Measurements from ENCODE around the gene OSGEP.

Gene OSGEP

DNA sequence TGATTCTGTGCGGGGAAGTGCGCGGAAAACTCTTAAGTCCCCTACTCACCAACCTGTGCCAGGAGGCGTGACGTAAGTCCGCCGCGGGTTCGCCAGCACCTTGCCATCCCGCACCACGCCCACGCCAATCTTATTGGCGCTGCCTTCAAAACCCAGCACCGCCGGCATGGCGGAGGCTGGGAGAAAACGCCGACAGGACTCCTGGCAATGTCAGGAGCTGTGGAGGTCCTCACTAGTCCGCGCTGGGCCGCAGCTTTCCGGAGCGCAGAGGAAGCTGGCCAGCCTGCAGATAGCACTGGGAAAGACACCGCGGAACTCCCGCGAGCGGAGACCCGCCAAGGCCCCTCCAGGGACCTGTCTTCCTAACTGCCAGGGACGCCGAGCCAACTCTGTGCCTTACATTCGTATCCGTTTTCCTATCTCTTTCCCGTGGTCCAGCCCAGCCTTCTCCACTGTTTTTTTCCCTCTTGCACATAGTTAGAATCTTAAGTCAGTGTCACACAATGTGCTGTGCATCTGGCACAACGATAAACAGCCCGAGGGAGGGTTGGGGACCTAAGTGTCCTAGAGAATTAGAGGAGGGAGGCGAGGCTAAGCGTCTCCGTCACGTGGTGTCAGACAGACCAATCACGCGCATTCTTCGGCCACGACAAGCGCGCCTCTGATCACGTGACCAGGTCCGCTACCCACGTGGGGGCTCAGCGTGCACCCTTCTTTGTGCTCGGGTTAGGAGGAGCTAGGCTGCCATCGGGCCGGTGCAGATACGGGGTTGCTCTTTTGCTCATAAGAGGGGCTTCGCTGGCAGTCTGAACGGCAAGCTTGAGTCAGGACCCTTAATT lies at the start of gene OSGEP, which contains the start of gene APEX1:
Gene OSGEP (minus strand): TSS at position 297 of the 839 bp plus-strand sequence. CDS start 129 bp downstream, at position 168.
Gene APEX1 (plus strand): TSS at position 711 of the 839 bp plus-strand sequence. CDS start 420 bp downstream, outside the sequence.
- DNase-seq (peak; percentile 95 to 99), ATAC-seq (peak; percentile 92)
- Mint-ChIP-seq H3K4me1 (peaks cover 27% of the 10 kb centered on the region), H3K4me3 (peak within 1 kb of the TSS; percentile 11 to 27), H3K27me3 (no peaks in the 10 kb centered on the region), H3K27ac (no peak within 1 kb of the TSS), H3K9me3 (no peaks in the 10 kb centered on the region)

DNA sequence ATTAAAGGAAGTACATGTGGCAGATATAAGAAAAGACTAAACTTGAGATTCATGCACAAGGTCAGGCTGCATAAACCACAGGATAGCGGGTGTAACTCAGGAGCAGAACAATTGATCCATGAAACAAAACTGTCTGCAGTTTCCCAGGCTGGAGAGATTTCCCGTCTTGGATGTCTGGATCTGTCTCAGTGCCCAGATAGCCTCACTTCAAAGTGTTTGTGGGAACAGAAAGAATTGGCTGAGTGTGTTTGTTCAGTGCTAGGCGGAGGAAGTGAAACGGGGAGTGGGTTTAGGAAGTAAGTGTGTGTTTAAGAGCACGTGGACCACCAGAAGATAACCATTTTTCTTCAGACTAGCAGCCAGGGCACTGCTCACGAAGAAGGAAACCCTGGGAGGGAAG lies 49.3 kb upstream of the OSGEP start:
- Mint-ChIP-seq H3K9me3 (no peaks in the 10 kb centered on the region), H3K27ac (no peak overlapping the region), H3K4me1 (peaks cover 4% of the 10 kb centered on the region), H3K27me3 (no peaks in the 10 kb centered on the region), H3K4me3 (no peak overlapping the region)
- DNase-seq (no peak), ATAC-seq (no peak)

DNA sequence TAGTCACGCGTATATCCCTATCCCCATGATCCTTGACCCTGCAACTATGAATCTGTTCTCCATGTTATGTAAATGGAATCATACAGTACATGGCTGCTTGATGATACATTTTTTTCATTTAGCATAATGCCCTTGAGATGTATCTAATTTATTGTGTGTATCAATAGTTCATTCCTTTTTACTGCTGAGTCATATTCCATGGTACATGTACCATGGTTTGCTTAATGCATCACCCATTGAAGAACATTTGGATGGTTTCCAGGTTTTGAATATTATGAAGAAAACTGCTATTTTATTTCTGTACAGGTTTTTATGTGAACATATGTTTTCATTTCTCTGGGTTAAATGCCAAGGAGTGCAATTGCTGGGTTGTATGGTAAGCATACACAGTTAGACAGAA lies 46.7 kb upstream of the OSGEP start:
- Mint-ChIP-seq H3K4me1 (peaks cover 9% of the 10 kb centered on the region), H3K4me3 (no peak overlapping the region), H3K9me3 (no peaks in the 10 kb centered on the region), H3K27ac (no peak overlapping the region), H3K27me3 (no peaks in the 10 kb centered on the region)
- no peak for ATAC-seq
- no peak for DNase-seq

DNA sequence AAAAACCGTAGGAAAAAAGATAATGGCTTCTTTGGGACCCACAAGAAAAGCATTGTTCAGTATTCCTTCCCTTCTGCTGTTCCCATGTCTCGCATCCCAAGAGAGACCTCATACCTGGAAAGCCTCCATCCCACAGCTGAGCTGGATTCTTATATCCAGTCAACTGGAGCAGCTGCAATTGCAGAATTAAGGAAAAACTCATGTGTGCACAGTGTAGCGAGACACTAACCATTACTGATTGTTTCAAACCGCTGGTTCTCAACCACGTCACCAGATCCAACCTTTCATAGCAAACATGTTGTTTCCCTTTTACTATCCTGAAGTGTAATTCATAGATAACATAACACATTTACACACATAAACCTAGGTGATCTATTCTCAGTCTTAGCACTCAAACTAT lies 45.3 kb upstream of the OSGEP start:
- ATAC-seq = no peak
- H3K4me3 Mint-ChIP-seq = no peak overlapping the region
- peaks cover 0 to 13% of the 10 kb centered on the region in 2 donors for H3K9me3 Mint-ChIP-seq
- H3K4me1 Mint-ChIP-seq = peaks cover 23% of the 10 kb centered on the region
- DNase-seq = no peak
- no peaks in the 10 kb centered on the region for H3K27me3 Mint-ChIP-seq
- no peak overlapping the region for H3K27ac Mint-ChIP-seq

DNA sequence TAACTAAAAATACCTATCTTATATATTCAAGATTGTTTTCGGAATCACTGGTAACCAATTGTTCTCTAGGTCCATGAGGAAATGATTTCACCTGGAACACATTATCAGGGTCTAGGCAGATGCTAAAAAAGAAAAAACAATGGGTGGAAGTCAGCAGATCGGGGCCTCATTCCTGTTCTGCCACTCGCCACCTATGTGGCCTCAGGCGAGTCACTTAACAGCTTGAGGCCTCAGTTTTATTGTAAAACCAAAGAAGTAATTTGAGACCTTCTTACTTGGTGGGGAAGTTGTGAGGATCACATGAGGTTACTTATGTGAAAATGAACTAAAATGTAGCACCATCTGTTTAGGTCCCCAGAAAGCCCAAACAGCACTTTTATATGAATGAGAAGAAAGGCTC lies 44.5 kb upstream of the OSGEP start:
- Mint-ChIP-seq H3K27ac (no peak overlapping the region), H3K4me3 (no peak overlapping the region), H3K9me3 (peaks cover 0 to 14% of the 10 kb centered on the region in 2 donors), H3K4me1 (peaks cover 28% of the 10 kb centered on the region), H3K27me3 (no peaks in the 10 kb centered on the region)
- DNase-seq (no peak), ATAC-seq (peak; percentile 83)

DNA sequence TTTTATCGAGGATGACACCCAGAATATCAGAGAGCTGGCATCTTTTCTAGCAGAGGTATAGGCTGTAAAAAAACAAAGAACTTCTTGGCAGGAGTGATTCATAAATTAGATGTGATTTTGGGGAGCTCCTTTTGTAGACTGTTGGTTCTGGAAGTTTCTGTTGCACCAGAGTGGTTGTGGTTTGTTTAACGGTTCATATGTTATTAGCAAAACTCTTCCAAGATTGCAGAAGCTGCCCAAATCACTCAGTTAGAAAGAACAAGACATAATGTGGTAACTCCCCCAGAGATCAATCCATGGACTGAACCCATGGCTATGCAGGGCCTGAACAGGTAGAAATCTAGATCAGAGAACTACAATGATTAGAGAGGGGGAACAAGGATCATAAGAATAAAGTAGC lies 44.0 kb upstream of the OSGEP start:
- peaks cover 0 to 14% of the 10 kb centered on the region in 2 donors for H3K9me3 Mint-ChIP-seq
- DNase-seq = no peak
- peak overlapping the region in 1 of 2 donors; percentile 33 for H3K4me3 Mint-ChIP-seq
- H3K27me3 Mint-ChIP-seq = no peaks in the 10 kb centered on the region
- peak; percentile 37 for ATAC-seq
- H3K27ac Mint-ChIP-seq = peak overlapping the region in 1 of 2 donors; percentile 73
- peaks cover 33% of the 10 kb centered on the region for H3K4me1 Mint-ChIP-seq

DNA sequence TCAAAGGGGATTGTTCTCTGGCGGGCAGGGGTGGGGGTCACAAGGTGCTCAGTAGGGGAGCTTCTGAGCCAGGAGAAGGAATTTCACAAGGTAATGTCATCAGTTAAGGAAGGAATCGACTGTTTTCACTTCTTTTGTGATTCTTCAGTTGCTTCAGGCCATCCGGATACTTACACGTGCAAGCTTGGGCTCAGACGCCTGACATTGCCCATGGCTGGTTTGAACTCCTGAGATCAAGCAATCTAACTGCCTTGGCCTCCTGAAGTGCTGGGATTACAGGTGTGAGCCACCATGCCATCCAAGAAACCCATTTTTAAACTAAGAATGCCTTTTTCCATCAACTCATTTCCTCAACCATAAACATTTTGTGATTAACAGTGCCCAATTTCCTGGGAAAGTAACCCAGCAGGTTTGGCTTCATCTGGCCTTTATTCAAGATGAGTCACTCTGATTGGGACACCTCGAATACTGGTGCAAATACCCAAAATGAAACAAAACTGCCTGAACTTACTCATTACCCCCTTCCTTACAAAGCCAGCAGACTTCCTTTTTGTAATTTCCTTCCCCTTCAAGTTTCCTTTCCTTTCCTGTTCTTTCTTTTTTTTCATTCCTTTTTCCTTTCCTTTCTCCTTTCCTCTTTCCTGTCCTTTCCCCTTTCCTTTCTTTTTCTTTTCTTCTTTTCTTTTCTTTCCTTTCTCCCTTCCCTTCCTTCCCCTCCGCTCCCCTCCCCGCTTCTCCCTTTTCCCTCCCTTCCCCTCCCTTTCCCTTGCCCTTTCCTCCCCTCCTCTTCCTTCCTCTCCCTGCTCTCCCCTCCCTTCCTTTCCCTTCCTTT lies 40.5 kb upstream of the OSGEP start:
- Mint-ChIP-seq H3K9me3 (peaks cover 0 to 14% of the 10 kb centered on the region in 2 donors), H3K27ac (no peak overlapping the region), H3K27me3 (no peaks in the 10 kb centered on the region), H3K4me3 (peak overlapping the region; percentile 47 to 55), H3K4me1 (peaks cover 54% of the 10 kb centered on the region)
- ATAC-seq = peak; percentile 63
- DNase-seq = no peak

DNA sequence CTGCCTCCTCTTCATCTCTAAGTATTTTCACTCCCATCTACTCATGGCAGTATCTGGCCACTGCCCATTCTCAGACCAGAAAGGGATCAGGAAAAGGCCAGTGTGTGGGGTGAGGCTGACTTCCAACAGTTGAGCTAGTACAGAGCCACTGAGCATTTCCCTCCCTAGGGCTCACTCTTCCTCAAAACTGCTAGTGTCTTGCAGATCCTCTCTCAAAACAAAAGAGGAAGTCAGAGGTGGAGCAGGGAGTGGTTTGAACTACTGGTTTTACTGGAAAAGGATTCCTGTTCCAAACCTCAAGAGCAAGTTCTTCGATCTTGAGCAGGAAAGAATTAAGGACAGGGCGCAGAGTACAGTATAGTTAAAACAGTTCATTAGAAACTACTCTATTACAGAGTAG lies 39.0 kb upstream of the OSGEP start:
- no peaks in the 10 kb centered on the region for H3K27me3 Mint-ChIP-seq
- peak overlapping the region in 1 of 2 donors; percentile 44 for H3K4me3 Mint-ChIP-seq
- ATAC-seq (no peak), DNase-seq (no peak)
- H3K4me1 Mint-ChIP-seq = peaks cover 57% of the 10 kb centered on the region
- H3K27ac Mint-ChIP-seq = peak overlapping the region in 1 of 2 donors; percentile 91
- peaks cover 0 to 14% of the 10 kb centered on the region in 2 donors for H3K9me3 Mint-ChIP-seq

DNA sequence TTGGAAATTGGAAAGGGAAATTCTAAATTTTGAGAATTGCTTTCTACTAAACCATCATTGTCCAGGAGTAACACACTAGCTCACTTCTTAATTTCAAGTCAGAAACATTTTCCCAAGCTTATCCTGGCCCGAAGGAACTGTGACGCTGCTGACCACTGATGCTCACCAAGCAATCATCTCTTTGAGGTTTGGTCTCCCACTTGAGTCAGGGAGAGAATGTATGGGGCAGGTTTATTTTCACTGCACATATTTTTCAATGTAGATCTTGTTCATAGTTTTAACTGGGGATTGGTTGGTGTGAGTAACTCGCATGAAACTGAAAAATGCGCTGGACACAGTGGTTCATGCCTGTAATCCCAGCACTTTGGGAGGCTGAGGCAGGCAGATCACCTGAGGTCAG lies 37.9 kb upstream of the OSGEP start:
- H3K27me3 Mint-ChIP-seq = no peaks in the 10 kb centered on the region
- peaks cover 58% of the 10 kb centered on the region for H3K4me1 Mint-ChIP-seq
- H3K4me3 Mint-ChIP-seq = no peak overlapping the region
- H3K27ac Mint-ChIP-seq = peak overlapping the region in 1 of 2 donors; percentile 67
- DNase-seq = no peak
- no peak for ATAC-seq
- H3K9me3 Mint-ChIP-seq = peaks cover 0 to 14% of the 10 kb centered on the region in 2 donors

DNA sequence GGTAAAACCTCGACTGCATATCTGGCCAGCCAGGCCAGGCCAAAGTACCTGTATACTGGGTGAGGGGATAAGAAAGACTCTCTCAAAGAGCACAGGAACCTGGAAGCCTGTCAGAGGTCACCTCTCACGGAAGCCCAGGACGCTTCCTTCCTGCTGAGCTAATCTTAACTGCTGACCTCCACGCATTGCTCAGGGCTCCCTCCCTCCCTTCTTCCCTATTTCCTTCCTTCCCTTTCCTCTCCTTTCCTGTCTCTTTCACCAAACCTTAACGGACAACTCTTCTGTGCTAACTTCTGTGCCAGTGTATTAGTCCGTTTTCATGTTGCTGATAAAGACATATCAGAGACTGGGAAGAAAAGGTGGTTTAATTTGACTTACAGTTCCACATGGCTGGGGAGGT lies 36.0 kb upstream of the OSGEP start:
- no peak for ATAC-seq
- Mint-ChIP-seq H3K27ac (peak overlapping the region in 1 of 2 donors; percentile 94), H3K27me3 (no peaks in the 10 kb centered on the region), H3K9me3 (peaks cover 0 to 8% of the 10 kb centered on the region in 2 donors), H3K4me3 (peak overlapping the region; percentile 44 to 81), H3K4me1 (peaks cover 62% of the 10 kb centered on the region)
- DNase-seq = no peak

DNA sequence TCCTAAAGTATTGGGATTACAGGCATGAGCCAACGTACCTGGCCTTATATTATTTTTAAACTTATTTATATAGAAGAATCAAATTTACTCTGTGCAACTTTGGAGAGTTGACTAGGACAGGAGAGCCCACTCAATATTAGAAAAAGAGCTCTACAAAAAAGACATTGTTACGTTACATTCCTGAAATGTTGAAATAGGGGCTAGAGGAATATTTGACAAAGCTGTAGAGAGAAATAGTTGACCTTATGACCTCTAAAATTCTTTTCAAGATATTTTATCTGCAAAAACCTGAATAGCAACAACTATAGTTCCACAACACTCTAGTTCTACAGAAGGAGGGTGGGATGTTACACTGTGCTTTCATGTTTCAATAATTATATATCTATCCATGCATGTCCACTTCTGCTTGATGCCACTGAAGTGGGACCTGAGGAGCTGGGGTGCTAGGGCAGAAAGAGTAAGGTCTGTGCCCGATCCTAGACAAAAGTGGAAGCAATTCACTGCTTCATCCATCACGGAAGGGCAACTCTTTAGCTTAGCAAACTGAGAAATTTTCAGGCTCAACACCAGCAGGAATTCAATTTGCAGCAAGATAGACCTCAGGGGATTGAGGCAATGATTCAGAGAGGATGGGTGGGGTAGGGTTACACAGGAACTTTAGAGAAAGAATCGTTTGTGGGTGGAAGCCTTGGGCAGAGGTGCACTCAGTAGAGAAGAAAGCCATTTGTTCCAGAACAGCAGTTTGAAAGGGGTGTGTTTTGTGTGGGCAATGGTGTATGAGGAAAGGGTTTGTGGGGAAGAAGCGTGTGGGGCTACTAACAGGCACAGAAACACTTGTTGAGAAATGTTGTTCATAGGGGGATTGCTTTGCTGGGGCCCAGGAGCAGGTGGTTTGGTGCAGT lies 34.7 kb upstream of the OSGEP start:
- ATAC-seq (peak; percentile 52), DNase-seq (no peak)
- Mint-ChIP-seq H3K4me3 (peak overlapping the region; percentile 34 to 69), H3K27me3 (no peaks in the 10 kb centered on the region), H3K9me3 (no peaks in the 10 kb centered on the region), H3K27ac (peak overlapping the region; percentile 49 to 55), H3K4me1 (peaks cover 56% of the 10 kb centered on the region)

DNA sequence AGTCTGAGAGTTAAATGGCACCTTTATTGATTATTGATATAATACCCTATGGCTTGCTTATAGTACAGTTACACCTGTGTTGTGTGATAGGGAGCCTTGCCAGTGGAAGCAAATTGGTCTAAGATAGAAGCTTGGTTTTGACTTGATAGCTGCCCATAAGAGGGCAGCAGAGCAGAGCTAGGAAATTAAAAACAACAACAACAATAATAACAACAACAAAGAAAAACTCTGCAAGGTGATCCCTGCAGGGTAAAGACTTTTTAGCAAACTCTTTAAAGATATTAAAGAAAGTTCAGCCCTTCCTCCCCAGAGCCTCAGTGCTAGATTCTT lies 32.7 kb upstream of the OSGEP start:
- peak overlapping the region in 1 of 2 donors; percentile 53 for H3K4me3 Mint-ChIP-seq
- DNase-seq = no peak

DNA sequence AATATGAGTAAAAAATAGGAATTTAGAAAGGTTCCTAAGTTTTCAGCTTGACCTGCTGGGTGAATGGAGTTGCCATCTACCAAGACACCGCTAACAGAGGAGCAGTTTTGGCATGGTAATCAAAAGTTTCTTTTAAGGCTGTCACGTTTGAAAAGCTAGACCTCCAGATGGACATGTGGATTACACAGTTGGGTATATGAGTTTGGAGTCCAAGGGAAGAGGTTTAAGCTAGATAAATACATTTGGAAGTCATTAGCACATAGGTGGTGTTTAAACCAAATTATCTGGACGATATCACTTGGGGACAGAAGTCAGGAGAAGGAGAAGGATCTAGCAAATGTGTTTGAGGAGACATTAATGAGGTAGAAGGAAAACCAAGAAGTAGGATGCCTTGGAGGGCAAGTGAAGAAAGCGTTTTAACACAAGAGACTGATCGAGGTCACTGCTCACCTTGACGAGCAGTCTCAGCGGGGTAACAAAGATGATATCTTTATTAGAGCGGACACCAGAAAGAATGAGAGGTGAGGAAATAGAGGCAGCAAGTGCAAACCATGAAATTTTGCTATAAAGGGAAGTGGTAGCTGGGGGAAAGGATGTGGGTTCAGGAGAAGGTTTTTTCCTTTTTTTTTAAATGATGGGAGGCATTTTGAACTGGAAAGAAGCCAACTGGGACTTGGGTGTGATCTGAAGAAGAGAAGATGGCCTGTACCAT lies 32.2 kb upstream of the OSGEP start:
- Mint-ChIP-seq H3K4me3 (peak overlapping the region; percentile 30 to 53), H3K4me1 (peaks cover 52% of the 10 kb centered on the region), H3K27ac (peak overlapping the region in 1 of 2 donors; percentile 47), H3K27me3 (no peaks in the 10 kb centered on the region), H3K9me3 (no peaks in the 10 kb centered on the region)
- no peak for DNase-seq
- ATAC-seq = no peak

More for the DNA sequence above, 32.7 kb upstream of the OSGEP start:
- no peak for ATAC-seq
- Mint-ChIP-seq H3K9me3 (no peaks in the 10 kb centered on the region), H3K27me3 (no peaks in the 10 kb centered on the region), H3K4me1 (peaks cover 48% of the 10 kb centered on the region), H3K27ac (no peak overlapping the region)

DNA sequence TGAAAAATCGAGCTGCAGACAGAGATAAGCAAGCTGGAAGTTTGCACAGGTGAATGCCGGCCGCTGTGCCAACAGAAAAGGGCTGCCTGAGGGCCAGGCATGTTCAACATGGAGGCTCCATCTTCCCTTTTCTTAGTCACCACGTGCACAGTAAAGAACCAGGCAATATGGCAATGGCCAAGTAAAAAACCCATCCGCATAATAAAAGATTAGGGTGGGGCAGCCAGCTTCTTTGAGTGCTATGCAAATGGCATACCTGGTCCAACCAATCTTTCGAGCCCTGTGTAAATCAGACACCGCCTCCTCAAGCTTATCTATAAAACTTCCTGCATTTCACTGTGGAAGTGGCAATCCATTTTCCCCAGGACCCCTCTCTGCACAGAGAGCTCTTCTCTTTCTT lies 31.3 kb upstream of the OSGEP start:
- DNase-seq = no peak
- ATAC-seq = no peak
- peaks cover 45% of the 10 kb centered on the region for H3K4me1 Mint-ChIP-seq
- H3K9me3 Mint-ChIP-seq = no peaks in the 10 kb centered on the region
- no peak overlapping the region for H3K4me3 Mint-ChIP-seq
- H3K27me3 Mint-ChIP-seq = no peaks in the 10 kb centered on the region
- no peak overlapping the region for H3K27ac Mint-ChIP-seq

Data from stimulated activated naive CD8-positive, alpha-beta T cell treated with anti-CD3 and anti-CD28 coated beads, Interleukin-15, amount 100 ng/mL, for 72 hours (primary cell).